ENCODE data around the gene HNRNPDL.

Gene HNRNPDL

GRCh38 chr4:82450966-82451755 is 20.9 kb upstream of the HNRNPDL start:
- Mint-ChIP-seq H3K9me3 (no peaks in the 10 kb centered on the region), H3K36me3 (ENCODE audit: low read depth) (peaks cover 51% of the 10 kb centered on the region), H3K27me3 (ENCODE audit: low read depth) (no peaks in the 10 kb centered on the region), H3K4me1 (ENCODE audit: low read depth) (peaks cover 12% of the 10 kb centered on the region), H3K27ac (peak overlapping the region; percentile 31), H3K4me3 (no peak overlapping the region)

- Mint-ChIP-seq H3K36me3 (ENCODE audit: low read depth) (peaks cover 39% of the 10 kb centered on the region), H3K4me1 (ENCODE audit: low read depth) (peaks cover 8% of the 10 kb centered on the region), H3K27ac (peak overlapping the region; percentile 1), H3K9me3 (no peaks in the 10 kb centered on the region), H3K27me3 (ENCODE audit: low read depth) (no peaks in the 10 kb centered on the region), H3K4me3 (no peak overlapping the region)
Measured at GRCh38 chr4:82447886-82448285, 17.6 kb upstream of the HNRNPDL start.

GRCh38 chr4:82439088-82439487 is 8.8 kb upstream of the HNRNPDL start:
- no peak overlapping the region for H3K27ac Mint-ChIP-seq
- peaks cover 26% of the 10 kb centered on the region for H3K4me1 Mint-ChIP-seq (ENCODE audit: low read depth)
- peaks cover 31% of the 10 kb centered on the region for H3K36me3 Mint-ChIP-seq (ENCODE audit: low read depth)
- no peak overlapping the region for H3K4me3 Mint-ChIP-seq
- H3K27me3 Mint-ChIP-seq (ENCODE audit: low read depth): no peaks in the 10 kb centered on the region
- H3K9me3 Mint-ChIP-seq: no peaks in the 10 kb centered on the region

GRCh38 chr4:82437285-82438005 is 7.2 kb upstream of the HNRNPDL start:
- Mint-ChIP-seq H3K9me3 (no peaks in the 10 kb centered on the region), H3K4me1 (ENCODE audit: low read depth) (peaks cover 39% of the 10 kb centered on the region), H3K27ac (no peak overlapping the region), H3K4me3 (no peak overlapping the region), H3K27me3 (ENCODE audit: low read depth) (no peaks in the 10 kb centered on the region), H3K36me3 (ENCODE audit: low read depth) (peaks cover 33% of the 10 kb centered on the region)

GRCh38 chr4:82436780-82437179 is 6.5 kb upstream of the HNRNPDL start:
- Mint-ChIP-seq H3K36me3 (ENCODE audit: low read depth) (peaks cover 31% of the 10 kb centered on the region), H3K27ac (no peak overlapping the region), H3K4me1 (ENCODE audit: low read depth) (peaks cover 43% of the 10 kb centered on the region)

GRCh38 chr4:82436130-82436529 is 5.9 kb upstream of the HNRNPDL start:
- no peak overlapping the region for H3K4me3 Mint-ChIP-seq
- H3K27ac Mint-ChIP-seq: no peak overlapping the region
- no peaks in the 10 kb centered on the region for H3K9me3 Mint-ChIP-seq
- H3K27me3 Mint-ChIP-seq (ENCODE audit: low read depth): no peaks in the 10 kb centered on the region
- H3K36me3 Mint-ChIP-seq (ENCODE audit: low read depth): peaks cover 30% of the 10 kb centered on the region
- H3K4me1 Mint-ChIP-seq (ENCODE audit: low read depth): peaks cover 48% of the 10 kb centered on the region

More at GRCh38 chr4:82436780-82437179, 6.5 kb upstream of the HNRNPDL start:
- H3K9me3 Mint-ChIP-seq: no peaks in the 10 kb centered on the region
- H3K4me3 Mint-ChIP-seq: no peak overlapping the region
- no peaks in the 10 kb centered on the region for H3K27me3 Mint-ChIP-seq (ENCODE audit: low read depth)

- peaks cover 39% of the 10 kb centered on the region for H3K4me1 Mint-ChIP-seq (ENCODE audit: low read depth)
- no peaks in the 10 kb centered on the region for H3K9me3 Mint-ChIP-seq
- no peak overlapping the region for H3K27ac Mint-ChIP-seq
- peaks cover 31% of the 10 kb centered on the region for H3K36me3 Mint-ChIP-seq (ENCODE audit: low read depth)
- no peaks in the 10 kb centered on the region for H3K27me3 Mint-ChIP-seq (ENCODE audit: low read depth)
- H3K4me3 Mint-ChIP-seq: no peak overlapping the region
Measured at GRCh38 chr4:82434949-82435348, 4.7 kb upstream of the HNRNPDL start.

- Mint-ChIP-seq H3K4me1 (ENCODE audit: low read depth) (peaks cover 37% of the 10 kb centered on the region), H3K9me3 (no peaks in the 10 kb centered on the region)
Measured at GRCh38 chr4:82433791-82434190, 3.5 kb upstream of the HNRNPDL start.

GRCh38 chr4:82432596-82432995 is 2.3 kb upstream of the HNRNPDL start:
- H3K36me3 Mint-ChIP-seq (ENCODE audit: low read depth): peaks cover 40% of the 10 kb centered on the region
- H3K27ac Mint-ChIP-seq: peak overlapping the region; percentile 49
- peaks cover 41% of the 10 kb centered on the region for H3K4me1 Mint-ChIP-seq (ENCODE audit: low read depth)
- H3K9me3 Mint-ChIP-seq: no peaks in the 10 kb centered on the region
- peak overlapping the region; percentile 37 for H3K4me3 Mint-ChIP-seq
- H3K27me3 Mint-ChIP-seq (ENCODE audit: low read depth): no peaks in the 10 kb centered on the region

More at GRCh38 chr4:82433791-82434190, 3.5 kb upstream of the HNRNPDL start:
- Mint-ChIP-seq H3K27me3 (ENCODE audit: low read depth) (no peaks in the 10 kb centered on the region), H3K27ac (peak overlapping the region; percentile 61), H3K36me3 (ENCODE audit: low read depth) (peaks cover 29% of the 10 kb centered on the region), H3K4me3 (peak overlapping the region; percentile 30)

GRCh38 chr4:82431831-82432230 is 1.6 kb upstream of the HNRNPDL start:
- peaks cover 42% of the 10 kb centered on the region for H3K36me3 Mint-ChIP-seq (ENCODE audit: low read depth)
- no peaks in the 10 kb centered on the region for H3K9me3 Mint-ChIP-seq
- H3K4me1 Mint-ChIP-seq (ENCODE audit: low read depth): peaks cover 42% of the 10 kb centered on the region
- no peak overlapping the region for H3K4me3 Mint-ChIP-seq
- H3K27me3 Mint-ChIP-seq (ENCODE audit: low read depth): no peaks in the 10 kb centered on the region
- no peak overlapping the region for H3K27ac Mint-ChIP-seq

- Mint-ChIP-seq H3K9me3 (no peaks in the 10 kb centered on the region), H3K4me3 (peak overlapping the region; percentile 100), H3K4me1 (ENCODE audit: low read depth) (peaks cover 45% of the 10 kb centered on the region), H3K27ac (peak overlapping the region; percentile 94), H3K36me3 (ENCODE audit: low read depth) (peaks cover 45% of the 10 kb centered on the region), H3K27me3 (ENCODE audit: low read depth) (no peaks in the 10 kb centered on the region)
Measured at GRCh38 chr4:82430964-82431745, 893 bp upstream of the HNRNPDL start.

- Mint-ChIP-seq H3K27ac (peak overlapping the region; percentile 99), H3K27me3 (ENCODE audit: low read depth) (no peaks in the 10 kb centered on the region), H3K4me1 (ENCODE audit: low read depth) (peaks cover 54% of the 10 kb centered on the region), H3K4me3 (peak overlapping the region; percentile 100), H3K9me3 (no peaks in the 10 kb centered on the region), H3K36me3 (ENCODE audit: low read depth) (peaks cover 54% of the 10 kb centered on the region)
Measured at GRCh38 chr4:82429728-82430192, 502 bp downstream of the HNRNPDL start.

GRCh38 chr4:82428969-82429727 is 1.1 kb downstream of the HNRNPDL start:
- H3K4me3 Mint-ChIP-seq: peak overlapping the region; percentile 100
- peaks cover 59% of the 10 kb centered on the region for H3K36me3 Mint-ChIP-seq (ENCODE audit: low read depth)
- H3K27me3 Mint-ChIP-seq (ENCODE audit: low read depth): no peaks in the 10 kb centered on the region
- H3K27ac Mint-ChIP-seq: peak overlapping the region; percentile 99
- H3K9me3 Mint-ChIP-seq: no peaks in the 10 kb centered on the region
- H3K4me1 Mint-ChIP-seq (ENCODE audit: low read depth): peaks cover 57% of the 10 kb centered on the region

GRCh38 chr4:82428526-82428968 is 1.7 kb downstream of the HNRNPDL start:
- Mint-ChIP-seq H3K9me3 (no peaks in the 10 kb centered on the region), H3K27me3 (ENCODE audit: low read depth) (no peaks in the 10 kb centered on the region), H3K27ac (peak overlapping the region; percentile 50), H3K4me1 (ENCODE audit: low read depth) (peaks cover 51% of the 10 kb centered on the region), H3K4me3 (peak overlapping the region; percentile 100), H3K36me3 (ENCODE audit: low read depth) (peaks cover 60% of the 10 kb centered on the region)
